ENCODE results near the gene PCBP3.
A peak's percentile ranks its signal among the peaks of the same experiment; 100 is the strongest.
"Not testable (repeated sequence)": the region's sequence is repeated elsewhere in the genome, so short reads cannot be mapped to it uniquely, and the experiment has no call there.

PCBP3 gene

GRCh38 chr21:45615145-45615711 lies 28.3 kb upstream of the PCBP3 start:
- no peak for DNase-seq

GRCh38 chr21:45617021-45617921 lies 26.3 kb upstream of the PCBP3 start:
- no peak for DNase-seq

- DNase-seq = peak; percentile 35
These were observed 25.2 kb upstream of the PCBP3 start for GRCh38 chr21:45618287-45618686.

- DNase-seq = peak; percentile 55
These were observed 24.6 kb upstream of the PCBP3 start for GRCh38 chr21:45618846-45619485.

- no peak for DNase-seq
These were observed 23.2 kb upstream of the PCBP3 start for GRCh38 chr21:45620201-45620923.

GRCh38 chr21:45621435-45622331 lies 21.8 kb upstream of the PCBP3 start:
- not testable (repeated sequence) for DNase-seq

- DNase-seq = no peak
These were observed 21.0 kb upstream of the PCBP3 start for GRCh38 chr21:45622416-45623097.

GRCh38 chr21:45623436-45623835 lies 20.1 kb upstream of the PCBP3 start:
- no peak for DNase-seq

GRCh38 chr21:45626127-45626526 lies 17.4 kb upstream of the PCBP3 start:
- not testable (repeated sequence) for DNase-seq

- no peak for DNase-seq
These were observed 14.2 kb upstream of the PCBP3 start for GRCh38 chr21:45629046-45629981.

- DNase-seq = no peak
These were observed 13.3 kb upstream of the PCBP3 start for GRCh38 chr21:45630066-45630694.

- no peak for DNase-seq
These were observed 12.6 kb upstream of the PCBP3 start for GRCh38 chr21:45630876-45631275.

GRCh38 chr21:45631540-45631939 lies 12.0 kb upstream of the PCBP3 start:
- DNase-seq = no peak

- DNase-seq = no peak
These were observed 11.4 kb upstream of the PCBP3 start for GRCh38 chr21:45632160-45632559.

- no peak for DNase-seq
These were observed 10.8 kb upstream of the PCBP3 start for GRCh38 chr21:45632637-45633251.

GRCh38 chr21:45634511-45635183 lies 8.9 kb upstream of the PCBP3 start:
- DNase-seq = no peak

- DNase-seq = no peak
These were observed 8.0 kb upstream of the PCBP3 start for GRCh38 chr21:45635271-45636151.

GRCh38 chr21:45636459-45636858 lies 7.1 kb upstream of the PCBP3 start:
- no peak for DNase-seq
